SK-N-SH (cell line): ENCODE data around the gene DAPK3. TPM values are rescaled to one million over a fixed set of nuclear protein-coding genes. Genes with fewer than 3 reads are reported as not detected.

Source experiments
- CTCF ChIA-PET: fragments of 300-600, 350-600 bp; formaldehyde crosslinking; extraction: SDS; loops from one replicate; lab custom pipeline; 2021; lab: Yijun Ruan, JAX
- POLR2A ChIA-PET: fragments of 350-600 bp; sonication (Branson Sonifier 250); formaldehyde crosslinking; extraction: SDS; loops from one replicate; lab custom pipeline; 2020; ENCODE audit warnings: antibody characterized with exemption, inconsistent platforms; lab: Yijun Ruan, JAX
- DNase-seq: peaks from one replicate; pipeline ENCODE4 v3.0.0; 2012
- H2AFZ ChIP-seq: fragments of 200-600 bp; sonication (generic); 2 replicates; pipeline ENCODE4 v1.8.1; 2016; ENCODE audit warnings: antibody characterized with exemption, mild to moderate bottlenecking, low read depth
- H3F3A ChIP-seq: fragments of 200-600 bp; sonication (generic); replicated peaks from 2 replicates; pipeline ENCODE3; 2016; ENCODE audit warnings: antibody characterized with exemption, mild to moderate bottlenecking; ENCODE audit not compliant: insufficient read depth
- H3K27ac ChIP-seq, 2 experiments: fragments of 200-500 bp in 1 of 2; fragments of 200-600 bp in 1 of 2; sonication (Bioruptor generic) in 1 of 2; sonication (generic), shearing (Covaris generic) in 1 of 2; 2 replicates each; pipeline versions ENCODE4 v1.5.1 to v1.6.1; 2014 to 2016; ENCODE audit warnings: low read depth in 2 of 2, inconsistent platforms in 1 of 2, low read length in 1 of 2, mild to moderate bottlenecking in 1 of 2, mixed read lengths in 1 of 2
- H3K27me3 ChIP-seq: fragments of 200-600 bp; sonication (generic), shearing (Covaris generic); 2 replicates; pipeline ENCODE4 v1.6.1; 2016; ENCODE audit warnings: mixed run types; ENCODE audit not compliant: insufficient read depth
- H3K36me3 ChIP-seq, 2 experiments: fragments of 200-500 bp in 1 of 2; fragments of 200-600 bp in 1 of 2; sonication (Bioruptor generic) in 1 of 2; sonication (generic) in 1 of 2; replicated peaks in 1 of 2; 2 replicates each; pipeline versions ENCODE3 to v1.5.1; 2014 to 2016; ENCODE audit warnings: low read length in 1 of 2, mild to moderate bottlenecking in 1 of 2; ENCODE audit not compliant: insufficient read depth in 2 of 2, control insufficient read depth in 1 of 2
- H3K4me1 ChIP-seq, 2 experiments: fragments of 200-500 bp in 1 of 2; fragments of 200-600 bp in 1 of 2; sonication (Bioruptor generic) in 1 of 2; sonication (generic), shearing (Covaris generic) in 1 of 2; 2 replicates each; pipeline versions ENCODE4 v1.5.1 to v1.6.1; 2014 to 2016; ENCODE audit warnings: low read depth in 1 of 2, low read length in 1 of 2, mixed run types in 1 of 2; ENCODE audit not compliant: insufficient read depth in 2 of 2, control insufficient read depth in 1 of 2
- H3K4me2 ChIP-seq: fragments of 200-600 bp; sonication (generic), shearing (Covaris generic); 2 replicates; pipeline ENCODE4 v1.6.1; 2017; ENCODE audit warnings: mixed run types
- H3K4me3 ChIP-seq, 2 experiments: fragments of 200-500 bp in 1 of 2; fragments of 200-600 bp in 1 of 2; sonication (Bioruptor generic) in 1 of 2; sonication (generic), shearing (Covaris generic) in 1 of 2; 2 replicates each; pipeline versions ENCODE4 v1.5.1 to v1.8.1; 2014 to 2016; ENCODE audit warnings: low read depth in 2 of 2, inconsistent platforms in 1 of 2, low read length in 1 of 2, mild to moderate bottlenecking in 1 of 2, mixed read lengths in 1 of 2, moderate library complexity in 1 of 2
- H3K79me2 ChIP-seq: fragments of 200-600 bp; sonication (generic); 2 replicates; pipeline ENCODE4 v1.8.1; 2017; ENCODE audit warnings: mild to moderate bottlenecking; ENCODE audit not compliant: insufficient read depth
- H3K9ac ChIP-seq: fragments of 200-600 bp; sonication (generic); 2 replicates; pipeline ENCODE4 v1.6.1; 2017; ENCODE audit warnings: mixed run types
- H3K9me2 ChIP-seq: fragments of 200-600 bp; sonication (generic); 2 replicates; pipeline ENCODE4 v1.6.1; 2017; ENCODE audit warnings: mixed run types
- H3K9me3 ChIP-seq: fragments of 200-600 bp; sonication (generic); 2 replicates; pipeline ENCODE4 v1.6.1; 2017; ENCODE audit warnings: mixed run types, mild to moderate bottlenecking, moderate library complexity
- H4K20me1 ChIP-seq: fragments of 200-600 bp; sonication (generic); 2 replicates; pipeline ENCODE4 v1.6.1; 2017; ENCODE audit warnings: mild to moderate bottlenecking, mixed run types; ENCODE audit not compliant: insufficient read depth
- EZH2phosphoT487 ChIP-seq: fragments of 200-600 bp; sonication (generic); IDR thresholded peaks from 2 replicates; pipeline ENCODE4 v1.6.1; 2017; ENCODE audit warnings: low read depth, mixed run types, mild to moderate bottlenecking, antibody characterized with exemption, moderate library complexity, borderline replicate concordance
- FOSL2 ChIP-seq: IDR thresholded peaks from 2 replicates; pipeline ENCODE4 v1.4.0; 2012; ENCODE audit warnings: low read depth, mild to moderate bottlenecking, moderate library complexity, borderline replicate concordance
- FOXJ3 ChIP-seq: sonication (generic); formaldehyde crosslinking; IDR thresholded peaks from 2 replicates; pipeline ENCODE4 v1.5.1; 2020; ENCODE audit warnings: mild to moderate bottlenecking, missing genetic modification reagents
- GATA2 ChIP-seq: sonication (generic); formaldehyde crosslinking; IDR thresholded peaks from 2 replicates; pipeline ENCODE4 v1.5.0; 2020; ENCODE audit warnings: mild to moderate bottlenecking, missing genetic modification reagents
- JUND ChIP-seq: IDR thresholded peaks from 2 replicates; pipeline ENCODE4 v1.4.0; 2012
- MEF2A ChIP-seq: IDR thresholded peaks from 2 replicates; pipeline ENCODE4 v1.4.0; 2012; ENCODE audit warnings: low read depth, borderline replicate concordance
- NFIC ChIP-seq: IDR thresholded peaks from 2 replicates; pipeline ENCODE4 v1.4.0; 2012; ENCODE audit warnings: borderline replicate concordance
- POLR2AphosphoS5 ChIP-seq: IDR thresholded peaks from 2 replicates; pipeline ENCODE4 v1.6.1; 2012; ENCODE audit warnings: low read depth, low read length
- RAD21 ChIP-seq: IDR thresholded peaks from 2 replicates; pipeline ENCODE4 v1.6.1; 2012; ENCODE audit warnings: mild to moderate bottlenecking, low read length
- SIN3A ChIP-seq: IDR thresholded peaks from 2 replicates; pipeline ENCODE4 v1.6.1; 2012; ENCODE audit warnings: low read depth, mild to moderate bottlenecking, low read length, moderate library complexity, borderline replicate concordance
- SMC3 ChIP-seq: IDR thresholded peaks from 2 replicates; pipeline ENCODE4 v1.6.1; 2012; ENCODE audit warnings: low read depth, low read length, improper control_type of control experiment
- TAF1 ChIP-seq: IDR thresholded peaks from 2 replicates; pipeline ENCODE4 v1.6.1; 2012; ENCODE audit warnings: low read depth, mild to moderate bottlenecking, low read length, moderate library complexity, borderline replicate concordance
- TEAD4 ChIP-seq: IDR thresholded peaks from 2 replicates; pipeline ENCODE4 v1.4.0; 2012; ENCODE audit warnings: mild to moderate bottlenecking, borderline replicate concordance; ENCODE audit not compliant: insufficient read depth
- WGBS: methylation state at CpG from one replicate; pipeline ENCODE4 v1.1.6; 2017; ENCODE audit warnings: low lambda C conversion rate; 5-methylcytosine and 5-hydroxymethylcytosine counted together
- polyA plus RNA-seq, 3 experiments: library from polyadenylated mRNA; depleted of rRNA; stranded (reverse); fragments of >200 nt; gene quantifications; 2 replicates each; pipeline ENCODE4 v1.2.3, GENCODE V29; 2012
- TF ChIP-seq, protein P1 (sequence below): IDR thresholded peaks from 2 replicates; pipeline ENCODE4 v1.4.0; 2012; ENCODE audit warnings: low read depth
- TF ChIP-seq, protein P2 (sequence below): fragments of 150-350 bp; IDR thresholded peaks from 2 replicates; pipeline ENCODE4 v1.6.1; 2017; ENCODE audit warnings: antibody characterized with exemption, low read length, low read depth, borderline replicate concordance

DAPK3 gene
- polyA plus RNA-seq, 1 of the 3 experiments (the other 2 are of a cell fraction) = 142 TPM

DNA sequence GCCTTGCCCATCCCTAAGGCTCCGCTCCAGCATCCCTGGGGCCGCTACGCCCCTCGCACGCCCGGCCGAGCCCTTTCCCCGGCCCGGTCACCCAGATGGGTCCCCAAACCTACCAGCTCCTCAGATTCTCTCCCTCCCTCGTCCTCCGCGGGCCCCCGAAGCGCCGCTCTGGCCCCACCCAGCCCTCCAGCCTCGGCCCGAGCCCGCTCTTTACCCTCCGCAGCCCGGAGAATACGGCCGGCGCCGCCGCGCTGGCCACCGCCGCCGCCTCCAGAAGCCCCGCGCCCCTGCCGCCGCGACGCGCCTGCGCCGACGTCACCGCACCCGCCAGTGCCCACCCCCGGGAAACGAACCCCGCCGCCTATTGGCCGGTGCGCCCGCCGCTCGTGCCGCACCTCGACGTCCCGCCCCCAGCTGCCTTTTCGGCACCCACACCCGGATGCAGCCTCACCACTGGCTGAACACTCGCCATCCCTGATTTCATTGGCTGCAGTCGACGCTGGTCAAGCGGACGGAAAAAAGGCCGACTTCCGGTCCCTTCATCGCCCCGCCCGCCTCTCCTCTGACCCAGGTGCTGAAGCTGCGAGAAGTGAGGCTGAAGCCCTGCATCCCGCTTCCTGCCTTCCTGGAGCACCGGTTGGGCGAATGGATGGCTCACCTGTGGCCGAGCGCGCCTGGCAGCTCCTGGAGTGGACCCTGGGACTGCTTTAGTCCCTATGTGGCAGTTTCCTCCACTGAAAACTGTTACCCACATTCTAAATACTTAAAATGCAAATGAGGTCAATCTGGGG is at the start of gene DAPK3 (continued):
- TF ChIP-seq, protein P1, sequence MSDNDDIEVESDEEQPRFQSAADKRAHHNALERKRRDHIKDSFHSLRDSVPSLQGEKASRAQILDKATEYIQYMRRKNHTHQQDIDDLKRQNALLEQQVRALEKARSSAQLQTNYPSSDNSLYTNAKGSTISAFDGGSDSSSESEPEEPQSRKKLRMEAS = 0 out of 2 replicates have a peak, but pooled peaks have one; percentile 44
- TF ChIP-seq NFIC (no peak), EZH2phosphoT487 (no peak), TAF1 (peak; percentile 33; the same call in 1 of the 2 replicates), GATA2 (CRISPR knock-in tag) (no peak), JUND (peak; percentile 38; the same call in 1 of the 2 replicates), TEAD4 (no peak), SIN3A (no peak), FOXJ3 (CRISPR knock-in tag) (no peak), RAD21 (no peak), POLR2AphosphoS5 (peak; percentile 82)
- TF ChIP-seq, protein P2, sequence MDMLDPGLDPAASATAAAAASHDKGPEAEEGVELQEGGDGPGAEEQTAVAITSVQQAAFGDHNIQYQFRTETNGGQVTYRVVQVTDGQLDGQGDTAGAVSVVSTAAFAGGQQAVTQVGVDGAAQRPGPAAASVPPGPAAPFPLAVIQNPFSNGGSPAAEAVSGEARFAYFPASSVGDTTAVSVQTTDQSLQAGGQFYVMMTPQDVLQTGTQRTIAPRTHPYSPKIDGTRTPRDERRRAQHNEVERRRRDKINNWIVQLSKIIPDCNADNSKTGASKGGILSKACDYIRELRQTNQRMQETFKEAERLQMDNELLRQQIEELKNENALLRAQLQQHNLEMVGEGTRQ = no peak
- TF ChIP-seq, all 33 proteins: peak for 15

DNA sequence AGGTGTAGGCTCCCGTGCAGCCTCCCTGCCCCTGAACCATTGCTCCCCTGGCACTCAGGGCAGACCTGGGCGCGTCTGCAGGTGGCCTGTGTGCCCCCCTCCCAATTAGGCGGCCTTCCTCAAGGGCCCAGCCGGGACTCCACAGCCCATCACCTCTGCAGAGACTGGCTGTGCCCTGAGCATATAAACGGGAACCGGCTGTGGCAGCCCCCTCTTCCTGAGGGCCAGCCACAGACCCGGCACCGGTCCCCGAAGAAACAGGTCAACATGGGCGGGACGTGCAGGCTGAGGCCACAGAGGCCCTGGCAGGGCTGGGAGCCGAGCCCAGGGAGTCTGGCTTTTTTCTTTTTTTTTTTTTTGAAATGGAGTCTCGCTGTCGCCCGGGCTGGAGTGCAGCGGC is 48.7 kb upstream of the DAPK3 start:
- peaks cover 0 to 20% of the 10 kb centered on the region in 2 experiments; a peak in 1 of 4 replicates for H3K4me1 ChIP-seq
- H2AFZ ChIP-seq = no peak overlapping the region
- TF ChIP-seq SMC3 = no peak
- no peak for TF ChIP-seq FOSL2
- TF ChIP-seq MEF2A = no peak
- no peak for TF ChIP-seq GATA2 (CRISPR knock-in tag)
- TF ChIP-seq, all 33 proteins: peak for 0
- H3K9me2 ChIP-seq = no peaks in the 10 kb centered on the region
- no peaks in the 10 kb centered on the region for H3K27me3 ChIP-seq
- peaks cover 0 to 15% of the 10 kb centered on the region in 2 experiments for H3K36me3 ChIP-seq
- peaks cover 79% of the 10 kb centered on the region for H3K79me2 ChIP-seq
- DNase-seq = no peak
- no peak overlapping the region for H3K4me2 ChIP-seq
- H3K9ac ChIP-seq = no peak overlapping the region
- peaks cover 49% of the 10 kb centered on the region for H4K20me1 ChIP-seq
- H3K27ac ChIP-seq = no peak overlapping the region
- WGBS = 86% methylated on average over 10 of the region's 17 CpGs
- no peaks in the 10 kb centered on the region for H3K9me3 ChIP-seq
- POLR2A ChIA-PET = no interaction called here
- CTCF ChIA-PET = interaction anchor here (0.7 kb wide), 1 partner anchor 33 kb away, joined by 3 read pairs; no protein-coding TSS in a partner anchor
- H3K4me3 ChIP-seq = no peak overlapping the region
- H3F3A ChIP-seq = no peaks in the 10 kb centered on the region
